MCF 10A (cell line): ENCODE results near the gene CTDNEP1. TPM values are rescaled to one million over a fixed set of nuclear protein-coding genes. Genes with fewer than 3 reads are reported as not detected.
A peak's percentile ranks its signal among the peaks of the same experiment; 100 is the strongest.

ENCODE experiments used
- BruUV-seq: library from RNA; stranded (reverse); fragments of 400-500 nt; replicated peaks from 2 replicates; lab custom pipeline; 2021; lab: Mats Ljungman, UMichigan
- CTCF ChIA-PET: fragments of 300-600 bp; sonication (Branson Sonifier 250); formaldehyde crosslinking; extraction: SDS; loops from one replicate; lab custom pipeline; 2021; ENCODE audit warnings: antibody characterized with exemption, inconsistent platforms; lab: Yijun Ruan, JAX
- POLR2A ChIA-PET: fragments of 300-600, 350-650 bp; sonication (Branson Sonifier 250); formaldehyde crosslinking; extraction: SDS; loops from one replicate; lab custom pipeline; 2020; ENCODE audit warnings: antibody characterized with exemption, inconsistent platforms; lab: Yijun Ruan, JAX
- DNase-seq: peaks from one replicate; pipeline ENCODE4 v3.0.0-alpha.2; 2018; ENCODE audit not compliant: unreplicated experiment
- H3K27ac Mint-ChIP-seq: one replicate; pipeline ENCODE4 v1.8.0; 2022; ENCODE audit warnings: mild to moderate bottlenecking, low read depth, mixed read lengths; ENCODE audit not compliant: unreplicated experiment
- H3K27me3 Mint-ChIP-seq: one replicate; pipeline ENCODE4 v1.8.0; 2022; ENCODE audit warnings: mixed read lengths; ENCODE audit not compliant: insufficient read depth, unreplicated experiment
- H3K36me3 Mint-ChIP-seq: one replicate; pipeline ENCODE4 v1.8.0; 2022; ENCODE audit warnings: mild to moderate bottlenecking, moderate library complexity, mixed read lengths; ENCODE audit not compliant: insufficient read depth, unreplicated experiment
- H3K4me1 Mint-ChIP-seq: one replicate; pipeline ENCODE4 v1.8.0; 2022; ENCODE audit warnings: mixed read lengths; ENCODE audit not compliant: insufficient read depth, unreplicated experiment
- H3K4me3 Mint-ChIP-seq: one replicate; pipeline ENCODE4 v1.8.0; 2022; ENCODE audit warnings: mild to moderate bottlenecking, moderate library complexity, mixed read lengths; ENCODE audit not compliant: unreplicated experiment
- H3K9me3 Mint-ChIP-seq: one replicate; pipeline ENCODE4 v1.8.0; 2022; ENCODE audit warnings: mixed read lengths; ENCODE audit not compliant: unreplicated experiment
- CTCF ChIP-seq: fragments of 200-600 bp; IDR thresholded peaks from one replicate; pipeline ENCODE4 v1.8.0; 2022; ENCODE audit warnings: antibody characterized with exemption, mild to moderate bottlenecking; ENCODE audit not compliant: unreplicated experiment
- intact Hi-C: fragments of 100-400 bp; cut with micrococcal nuclease; formaldehyde crosslinking; loops from 2 replicates; pipeline ENCODE4 v1.14.1; 2022
- total RNA-seq: library from RNA; stranded (reverse); gene quantifications from 2 replicates; pipeline ENCODE4 v1.2.3, GENCODE V29; 2022

Gene CTDNEP1
- total RNA-seq, 1 experiment from 2014 or later, result 148 TPM

- Mint-ChIP-seq H3K4me1 (peaks cover 6% of the 10 kb centered on the region), H3K27me3 (no peaks in the 10 kb centered on the region), H3K36me3 (no peaks in the 10 kb centered on the region), H3K27ac (no peak overlapping the region), H3K4me3 (no peak overlapping the region), H3K9me3 (no peaks in the 10 kb centered on the region)
- POLR2A ChIA-PET, result interaction anchor here (0.6 to 3.8 kb wide), 3 partner anchors 17 to 204 kb away, joined by 3 to 37 read pairs (median 4); no protein-coding TSS in a partner anchor
- TF ChIP-seq CTCF, result no peak
- CTCF ChIA-PET, result interaction anchor here (0.6 to 5.2 kb wide), 7 partner anchors 10 to 492 kb away, joined by 3 to 65 read pairs (median 4); no protein-coding TSS in a partner anchor
- intact Hi-C loops, result no loop called here
- no peak for DNase-seq
- no TSS peak for BruUV-seq
Observed at GRCh38 chr17:7279448-7279847, 27.9 kb upstream of the CTDNEP1 start.

- H3K36me3 Mint-ChIP-seq, result no peaks in the 10 kb centered on the region
- no TSS peak for BruUV-seq
- peaks cover 29% of the 10 kb centered on the region for H3K4me1 Mint-ChIP-seq
- no peaks in the 10 kb centered on the region for H3K9me3 Mint-ChIP-seq
- no peak for DNase-seq
- H3K27me3 Mint-ChIP-seq, result no peaks in the 10 kb centered on the region
- intact Hi-C loops, result no loop called here
- CTCF ChIA-PET, result interaction anchor here (0.6 to 1.5 kb wide), 6 partner anchors 29 to 363 kb away, joined by 3 to 4 read pairs (median 3); no protein-coding TSS in a partner anchor
- POLR2A ChIA-PET, result interaction anchor here (1.2 kb wide), 1 partner anchor 19 kb away, joined by 4 read pairs; no protein-coding TSS in a partner anchor
- no peak overlapping the region for H3K27ac Mint-ChIP-seq
- H3K4me3 Mint-ChIP-seq, result no peak overlapping the region
- no peak for TF ChIP-seq CTCF
Observed at GRCh38 chr17:7266784-7267183, 15.2 kb upstream of the CTDNEP1 start.

GRCh38 chr17:7263801-7264078 is 12.2 kb upstream of the CTDNEP1 start:
- no peak for DNase-seq
- H3K4me1 Mint-ChIP-seq, result peaks cover 35% of the 10 kb centered on the region
- H3K9me3 Mint-ChIP-seq, result no peaks in the 10 kb centered on the region
- BruUV-seq, result no TSS peak
- peak overlapping the region; percentile 73 for H3K4me3 Mint-ChIP-seq
- TF ChIP-seq CTCF, result no peak
- H3K36me3 Mint-ChIP-seq, result peaks cover 5% of the 10 kb centered on the region
- POLR2A ChIA-PET, result interaction anchor here (0.6 to 3.9 kb wide), 8 partner anchors 17 to 950 kb away, joined by 3 to 31 read pairs (median 4); partner anchors contain the start of genes GABARAP and SOX15
- H3K27me3 Mint-ChIP-seq, result no peaks in the 10 kb centered on the region
- intact Hi-C loops, result no loop called here
- H3K27ac Mint-ChIP-seq, result peak overlapping the region; percentile 76
- CTCF ChIA-PET, result interaction anchor here (0.7 to 1.4 kb wide), 2 partner anchors 17 to 1969 kb away, joined by 3 read pairs; no protein-coding TSS in a partner anchor

- Mint-ChIP-seq H3K9me3 (no peaks in the 10 kb centered on the region), H3K36me3 (peaks cover 11% of the 10 kb centered on the region), H3K27ac (peak overlapping the region; percentile 76), H3K27me3 (no peaks in the 10 kb centered on the region), H3K4me1 (peaks cover 35% of the 10 kb centered on the region), H3K4me3 (peak overlapping the region; percentile 73)
- no TSS peak for BruUV-seq
- POLR2A ChIA-PET, result interaction anchor here (0.6 to 3.9 kb wide), 6 partner anchors 22 to 950 kb away, joined by 3 to 31 read pairs (median 4); partner anchors contain the start of genes GABARAP and SOX15
- DNase-seq, result peak; percentile 83
- CTCF ChIA-PET, result interaction anchor here (0.7 to 1.4 kb wide), 2 partner anchors 17 to 1969 kb away, joined by 3 read pairs; no protein-coding TSS in a partner anchor
- TF ChIP-seq CTCF, result no peak
- intact Hi-C loops, result no loop called here
Observed at GRCh38 chr17:7262935-7263800, 11.6 kb upstream of the CTDNEP1 start.
